GM18502 (cell line): ENCODE data around the gene MAP1B.

Experiments
- ATAC-seq: cut with Tn5 transposase; IDR thresholded peaks from one replicate; pipeline ENCODE4 v1.9.1; 2021; ENCODE audit warnings: mild to moderate bottlenecking; ENCODE audit not compliant: unreplicated experiment, poor library complexity

MAP1B gene

GRCh38 chr5:72093824-72094223, 13.5 kb upstream of the MAP1B start:
- no peak for ATAC-seq

- ATAC-seq: no peak
Measured at GRCh38 chr5:72096602-72097188, 10.6 kb upstream of the MAP1B start.

GRCh38 chr5:72101828-72102227, 5.4 kb upstream of the MAP1B start:
- ATAC-seq: no peak

- ATAC-seq: no peak
Measured at GRCh38 chr5:72106817-72107130, 501 bp upstream of the MAP1B start.

GRCh38 chr5:72107901-72108201, 576 bp downstream of the MAP1B start:
- no peak for ATAC-seq

DNA sequence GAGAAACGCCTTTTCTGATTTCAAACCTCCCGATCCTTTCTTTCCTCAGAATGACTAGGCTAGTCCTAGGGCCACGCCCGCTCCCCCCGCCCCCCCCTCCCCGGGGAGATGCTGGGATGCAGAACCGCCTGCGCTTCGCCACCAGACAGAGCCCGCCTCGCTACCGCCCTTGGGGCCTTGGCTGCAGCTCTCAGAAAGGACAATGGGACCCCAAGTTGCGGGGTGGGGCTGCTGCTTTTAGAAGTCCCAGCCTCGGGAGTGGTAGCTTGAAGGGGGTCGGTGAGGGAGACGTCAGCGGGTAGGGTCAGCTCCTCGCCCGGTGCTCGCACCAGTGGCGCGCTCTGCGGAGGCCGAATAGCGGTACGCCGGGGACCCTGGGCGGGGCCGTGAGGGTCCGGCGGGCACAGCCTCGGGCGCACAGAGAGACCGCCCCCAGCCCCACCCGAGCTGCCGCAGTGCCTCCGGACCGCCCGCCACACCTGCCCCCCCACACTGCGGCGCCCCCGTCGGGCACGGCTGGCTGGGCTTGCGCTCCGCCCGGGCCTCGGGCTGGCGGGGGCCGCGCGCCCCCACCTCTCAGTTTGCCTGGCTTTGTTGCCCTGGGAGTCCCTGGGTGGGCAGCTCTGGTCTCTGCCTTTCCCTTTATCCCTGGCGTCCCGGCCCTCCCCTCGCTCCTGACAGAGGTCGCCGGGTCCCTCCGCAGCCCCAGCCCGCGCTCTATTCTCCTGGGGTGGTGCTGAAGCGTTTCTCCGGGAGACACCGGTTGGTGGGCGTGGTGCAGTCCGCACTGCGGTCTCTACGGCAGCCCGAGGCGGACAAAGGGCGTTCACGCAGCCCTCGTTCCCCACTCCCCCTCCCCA, 1.2 kb downstream of the MAP1B start:
- no peak for ATAC-seq

- no peak for ATAC-seq
Measured at GRCh38 chr5:72109062-72109411, 1.8 kb downstream of the MAP1B start.

- no peak for ATAC-seq
Measured at GRCh38 chr5:72109625-72110024, 2.4 kb downstream of the MAP1B start.

DNA sequence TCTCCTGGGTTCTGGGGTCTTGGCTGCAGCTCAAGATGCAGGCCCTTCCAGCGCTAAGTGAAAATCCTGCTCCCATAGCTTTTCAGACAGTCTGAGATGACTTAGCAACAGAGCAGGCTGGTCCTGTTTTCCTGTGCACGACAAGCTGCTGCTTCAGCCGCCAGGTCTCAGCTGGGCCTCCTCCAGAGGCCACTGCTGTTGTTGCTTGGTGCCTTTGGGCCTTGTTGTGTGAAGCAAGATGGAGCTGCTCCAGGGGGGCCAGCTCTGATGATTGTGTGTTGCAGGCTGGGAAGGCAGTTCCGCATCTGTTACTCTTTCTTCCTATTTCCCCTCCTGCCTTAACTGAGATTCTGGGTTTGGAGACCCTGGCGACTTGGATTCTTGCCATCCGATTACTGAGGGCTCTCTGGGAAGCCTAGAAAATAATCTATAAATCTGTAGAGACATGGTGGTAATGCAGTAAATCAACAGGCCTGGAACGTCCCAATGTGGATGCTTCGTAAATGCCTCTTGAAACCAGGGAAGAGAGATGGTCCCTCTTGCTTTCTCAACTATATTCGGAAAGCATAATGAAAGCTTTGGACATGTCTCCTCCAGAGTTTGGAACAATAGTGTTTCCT, 3.2 kb downstream of the MAP1B start:
- ATAC-seq: no peak

- no peak for ATAC-seq
Measured at GRCh38 chr5:72112389-72112788, 5.1 kb downstream of the MAP1B start.

DNA sequence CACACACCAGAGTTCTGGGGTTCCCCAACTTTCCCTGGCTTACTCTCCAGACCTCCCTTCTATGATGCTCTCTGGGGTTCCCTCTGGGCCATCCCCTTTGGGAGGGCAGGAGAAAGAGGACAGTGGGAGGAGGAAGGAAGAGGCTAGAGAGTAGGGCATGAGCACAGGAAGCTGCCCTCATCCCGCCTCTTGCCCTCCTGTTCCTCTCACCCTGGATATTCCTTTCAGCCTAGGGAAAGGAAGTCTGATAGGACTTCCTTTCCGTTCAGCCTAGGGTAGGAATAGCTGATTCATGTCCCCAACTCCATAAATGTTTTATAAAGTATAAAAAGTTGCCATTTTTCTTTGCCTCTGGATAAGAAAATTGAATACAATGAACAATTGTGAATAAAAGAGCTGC, 7.4 kb downstream of the MAP1B start:
- ATAC-seq: no peak

GRCh38 chr5:72115296-72115695, 8.0 kb downstream of the MAP1B start:
- no peak for ATAC-seq

DNA sequence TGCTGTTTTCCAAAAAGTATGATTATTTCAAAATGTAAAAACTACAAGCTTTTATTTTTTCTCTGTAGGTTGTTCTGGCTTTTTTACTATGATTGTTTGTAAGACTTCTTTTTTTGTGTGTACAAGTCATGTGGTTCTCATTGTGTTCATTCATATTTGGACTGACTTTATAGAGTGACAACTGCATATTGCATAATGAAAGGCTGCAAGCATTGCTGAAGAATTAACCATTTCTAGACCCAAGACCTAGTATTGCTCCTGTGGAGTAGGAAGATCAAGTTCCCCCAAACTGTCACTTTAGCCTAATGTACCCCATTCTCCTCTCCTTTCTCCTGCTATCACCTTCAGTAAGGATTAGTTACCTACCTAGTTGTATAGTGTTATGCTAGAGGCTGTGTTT, 10.0 kb downstream of the MAP1B start:
- no peak for ATAC-seq

- no peak for ATAC-seq
Measured at GRCh38 chr5:72121052-72121779, 13.9 kb downstream of the MAP1B start.

DNA sequence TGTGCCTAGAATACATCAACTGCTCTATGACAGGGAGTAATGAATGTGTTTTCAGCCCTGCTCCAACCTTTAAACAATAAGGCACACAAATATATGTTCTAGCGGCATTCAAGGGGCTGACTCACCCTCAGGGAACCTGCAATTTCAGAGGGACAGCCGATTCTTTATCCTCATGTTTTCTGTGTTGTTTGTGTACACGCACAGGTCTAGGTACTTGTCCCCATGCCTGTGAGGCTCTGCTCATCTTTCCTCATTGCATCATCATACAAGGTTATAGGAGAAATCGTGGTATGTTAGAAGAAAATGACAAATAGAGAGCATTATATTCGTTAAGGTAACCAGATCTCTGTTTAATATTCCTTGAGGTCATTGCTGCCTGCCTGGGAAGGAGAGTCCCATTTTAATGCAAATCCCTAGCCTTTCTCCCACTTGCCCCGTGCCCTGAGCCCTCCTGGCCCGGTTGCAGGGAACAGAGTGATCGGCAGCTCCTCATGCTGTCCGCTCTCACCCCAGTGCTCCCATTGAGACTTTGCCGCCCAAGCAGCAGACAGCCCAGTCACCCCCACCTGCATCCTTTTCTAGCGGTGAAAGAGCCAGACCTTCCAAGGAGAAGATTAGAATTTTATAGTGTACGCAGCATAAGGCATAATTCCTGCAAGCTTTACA, 14.6 kb downstream of the MAP1B start:
- ATAC-seq: no peak

- no peak for ATAC-seq
Measured at GRCh38 chr5:72122602-72123001, 15.3 kb downstream of the MAP1B start.

GRCh38 chr5:72123764-72124376, 16.6 kb downstream of the MAP1B start:
- no peak for ATAC-seq

GRCh38 chr5:72125271-72125940, 18.1 kb downstream of the MAP1B start:
- no peak for ATAC-seq

DNA sequence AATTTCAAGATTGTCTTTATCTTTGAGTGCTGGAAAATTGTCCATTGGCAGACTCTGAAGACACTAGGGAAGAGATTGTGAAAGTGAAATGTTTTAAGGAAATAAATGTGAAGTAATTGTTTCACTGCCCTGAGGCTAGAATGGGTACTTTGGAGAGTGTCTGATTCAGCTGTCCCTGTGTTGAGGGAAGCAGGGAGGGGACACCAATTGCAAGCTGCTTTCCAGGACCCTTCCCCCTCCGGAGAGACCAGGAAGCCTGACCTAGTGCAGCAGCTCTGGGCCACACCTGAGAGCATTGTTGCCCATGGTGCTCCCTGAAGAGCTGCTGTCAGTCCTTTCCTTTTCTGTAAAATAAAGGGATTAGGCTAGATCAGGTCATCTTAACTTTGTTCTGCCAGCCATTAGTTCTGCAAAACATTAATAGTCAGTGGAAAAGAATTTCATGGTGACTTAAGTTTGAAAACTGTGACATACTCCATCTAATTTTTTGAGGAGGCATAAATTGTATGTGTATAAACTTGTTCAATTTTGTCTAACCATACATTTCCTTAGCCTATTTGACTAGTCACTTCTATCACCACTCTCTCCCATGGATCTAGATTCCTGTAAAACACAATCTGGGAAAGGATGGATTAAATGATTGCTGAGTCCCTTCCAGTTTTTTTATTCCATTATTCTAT, 18.8 kb downstream of the MAP1B start:
- ATAC-seq: no peak
